Neuronal stem cell (in vitro differentiated cells): ENCODE data around the gene LANCL3.
"Not testable (repeated sequence)": the region's sequence is repeated elsewhere in the genome, so short reads cannot be mapped to it uniquely, and the experiment has no call there.

ENCODE experiments used
- DNase-seq: peaks from one replicate; pipeline ENCODE4 v3.0.0-alpha.2; 2013; ENCODE audit warnings: low spot score
- H2AFZ ChIP-seq: one replicate; pipeline ENCODE4 v1.6.1; 2013; ENCODE audit warnings: mild to moderate bottlenecking, low read length, inconsistent platforms
- H2AK5ac ChIP-seq: 2 replicates; pipeline ENCODE4 v1.6.1; 2013; ENCODE audit warnings: low read depth, mild to moderate bottlenecking, inconsistent platforms, low read length, moderate library complexity, mixed read lengths
- H2BK120ac ChIP-seq: 2 replicates; pipeline ENCODE4 v1.6.1; 2013; ENCODE audit warnings: low read depth, mild to moderate bottlenecking, inconsistent platforms, low read length, moderate library complexity, mixed read lengths
- H2BK12ac ChIP-seq: one replicate; pipeline ENCODE4 v1.6.1; 2013; ENCODE audit warnings: low read length, inconsistent platforms
- H2BK15ac ChIP-seq: 2 replicates; pipeline ENCODE4 v1.6.1; 2013; ENCODE audit warnings: mild to moderate bottlenecking, low read length, inconsistent platforms, mixed read lengths
- H2BK5ac ChIP-seq: one replicate; pipeline ENCODE4 v1.6.1; 2013; ENCODE audit warnings: inconsistent platforms, mild to moderate bottlenecking, low read length, moderate library complexity
- H3K14ac ChIP-seq: one replicate; pipeline ENCODE4 v1.6.1; 2013; ENCODE audit warnings: low read length, inconsistent platforms
- H3K18ac ChIP-seq: 2 replicates; pipeline ENCODE4 v1.6.1; 2013; ENCODE audit warnings: low read length, inconsistent platforms
- H3K23ac ChIP-seq: 2 replicates; pipeline ENCODE4 v1.6.1; 2013; ENCODE audit warnings: low read depth, mild to moderate bottlenecking, mixed read lengths, low read length, inconsistent platforms; ENCODE audit not compliant: poor library complexity
- H3K27ac ChIP-seq: replicated peaks from 3 replicates; pipeline ENCODE4 v1.5.1; 2013; ENCODE audit warnings: low read length, inconsistent platforms
- H3K27me3 ChIP-seq, 3 experiments: 2 replicates each; pipeline ENCODE4 v1.6.1; 2013; ENCODE audit warnings: low read length in 3 of 3, mild to moderate bottlenecking in 2 of 3, inconsistent platforms in 1 of 3, low read depth in 1 of 3, mixed read lengths in 1 of 3, moderate library complexity in 1 of 3; ENCODE audit not compliant: control insufficient read depth in 3 of 3, insufficient read depth in 3 of 3
- H3K36me3 ChIP-seq, 2 donors: replicated peaks in 1 of 2; 2 replicates each; pipeline ENCODE4 v1.6.1; 2013; ENCODE audit warnings: low read length in 2 of 2; ENCODE audit not compliant: control insufficient read depth in 2 of 2, insufficient read depth in 2 of 2
- H3K4ac ChIP-seq: 2 replicates; pipeline ENCODE4 v1.6.1; 2013; ENCODE audit warnings: inconsistent platforms, mild to moderate bottlenecking, low read length, moderate library complexity
- H3K4me1 ChIP-seq, 2 donors: 1 replicate in 1 of 2; 2 replicates in 1 of 2; pipeline ENCODE4 v1.6.1; 2013; ENCODE audit warnings: low read length in 2 of 2, low read depth in 1 of 2; ENCODE audit not compliant: control insufficient read depth in 2 of 2, insufficient read depth in 1 of 2
- H3K4me2 ChIP-seq: one replicate; pipeline ENCODE4 v1.6.1; 2013; ENCODE audit warnings: mild to moderate bottlenecking, low read length, inconsistent platforms; ENCODE audit not compliant: insufficient read depth, poor library complexity, severe bottlenecking
- H3K4me3 ChIP-seq, 2 donors: 2 replicates each; pipeline ENCODE4 v1.5.1; 2013; ENCODE audit warnings: low read length in 2 of 2, mild to moderate bottlenecking in 2 of 2, inconsistent platforms in 1 of 2, moderate library complexity in 1 of 2
- H3K79me1 ChIP-seq: one replicate; pipeline ENCODE4 v1.6.1; 2013; ENCODE audit warnings: low read depth, mild to moderate bottlenecking, inconsistent platforms, low read length, moderate library complexity
- H3K9ac ChIP-seq: one replicate; pipeline ENCODE4 v1.6.1; 2013; ENCODE audit warnings: mild to moderate bottlenecking, low read depth, low read length, inconsistent platforms; ENCODE audit not compliant: poor library complexity
- H3K9me3 ChIP-seq, 2 donors: replicated peaks in 1 of 2; 2 replicates each; pipeline versions ENCODE3 to v1.6.1; 2013; ENCODE audit warnings: low read length in 2 of 2, mild to moderate bottlenecking in 2 of 2, inconsistent platforms in 1 of 2, low read depth in 1 of 2, mixed read lengths in 1 of 2, moderate library complexity in 1 of 2; ENCODE audit not compliant: control insufficient read depth in 2 of 2, insufficient read depth in 1 of 2
- H4K8ac ChIP-seq: one replicate; pipeline ENCODE4 v1.6.1; 2013; ENCODE audit warnings: low read depth, mild to moderate bottlenecking, inconsistent platforms, low read length, moderate library complexity
- H4K91ac ChIP-seq: one replicate; pipeline ENCODE4 v1.6.1; 2013; ENCODE audit warnings: low read length, low read depth, mild to moderate bottlenecking, inconsistent platforms; ENCODE audit not compliant: poor library complexity
- WGBS, 2 donors: extraction: QIAGEN DNeasy Blood & Tissue Kit; methylation state at CpG; one replicate each; pipeline ENCODE4 v1.1.7; 2013; ENCODE audit warnings: missing lambda C conversion rate in 2 of 2, mixed read lengths in 1 of 2; ENCODE audit not compliant: insufficient read length in 2 of 2, insufficient replicate concordance in 1 of 2; ENCODE audit errors: extremely low coverage in 2 of 2; 5-methylcytosine and 5-hydroxymethylcytosine counted together

LANCL3 gene

GRCh38 chrX:37543324-37543723 lies 28.1 kb upstream of the LANCL3 start:
- DNase-seq, result no peak
- no peaks in the 10 kb centered on the region for H3K4me1 ChIP-seq
- H2AK5ac ChIP-seq, result no peak overlapping the region
- H3K27me3 ChIP-seq, result no peaks in the 10 kb centered on the region
- H2BK120ac ChIP-seq, result no peak overlapping the region
- H2BK5ac ChIP-seq, result no peak overlapping the region
- H4K91ac ChIP-seq, result no peak overlapping the region
- H2BK15ac ChIP-seq, result no peak overlapping the region
- H3K4ac ChIP-seq, result no peak overlapping the region
- H3K4me3 ChIP-seq, result no peak overlapping the region
- no peak overlapping the region for H3K14ac ChIP-seq
- H3K27ac ChIP-seq, result no peak overlapping the region
- H2BK12ac ChIP-seq, result no peak overlapping the region
- H2AFZ ChIP-seq, result no peak overlapping the region
- no peak overlapping the region for H3K18ac ChIP-seq
- H3K9ac ChIP-seq, result no peak overlapping the region
- H3K36me3 ChIP-seq, result no peaks in the 10 kb centered on the region
- H3K79me1 ChIP-seq, result no peaks in the 10 kb centered on the region
- H4K8ac ChIP-seq, result no peak overlapping the region
- H3K4me2 ChIP-seq, result no peak overlapping the region
- no CpG with 5 or more reads among the region's 23 CpGs for WGBS, 2 donors
- H3K9me3 ChIP-seq, result no peaks in the 10 kb centered on the region
- no peak overlapping the region for H3K23ac ChIP-seq

GRCh38 chrX:37544531-37544930 lies 26.9 kb upstream of the LANCL3 start:
- not testable (repeated sequence) for H3K27ac ChIP-seq, H2AFZ ChIP-seq
- no CpG with 5 or more reads among the region's 1 CpG for WGBS, 2 donors

GRCh38 chrX:37545066-37545465 lies 26.4 kb upstream of the LANCL3 start:
- Histone ChIP-seq H4K91ac (no peak overlapping the region), H3K9ac (no peak overlapping the region), H3K4me3 (no peak overlapping the region), H2BK12ac (no peak overlapping the region), H3K79me1 (no peaks in the 10 kb centered on the region), H2BK15ac (no peak overlapping the region), H3K23ac (no peak overlapping the region), H4K8ac (no peak overlapping the region), H3K36me3 (no peaks in the 10 kb centered on the region), H3K4ac (no peak overlapping the region), H3K27ac (no peak overlapping the region), H2BK120ac (no peak overlapping the region), H3K9me3 (no peaks in the 10 kb centered on the region), H3K4me2 (no peak overlapping the region), H2AFZ (no peak overlapping the region), H3K14ac (no peak overlapping the region), H2AK5ac (no peak overlapping the region), H3K4me1 (no peaks in the 10 kb centered on the region), H2BK5ac (no peak overlapping the region), H3K18ac (no peak overlapping the region), H3K27me3 (no peaks in the 10 kb centered on the region)
- no CpG with 5 or more reads among the region's 25 CpGs for WGBS, 2 donors
- no peak for DNase-seq

More at GRCh38 chrX:37544531-37544930, 26.9 kb upstream of the LANCL3 start:
- H4K91ac ChIP-seq, H3K14ac ChIP-seq, H3K4ac ChIP-seq, H2BK15ac ChIP-seq, DNase-seq, H3K9ac ChIP-seq, H2BK5ac ChIP-seq, H4K8ac ChIP-seq, H3K9me3 ChIP-seq, H3K4me3 ChIP-seq, H2BK120ac ChIP-seq, H3K4me1 ChIP-seq, H3K18ac ChIP-seq, H2BK12ac ChIP-seq, H3K23ac ChIP-seq, H3K36me3 ChIP-seq, H3K27me3 ChIP-seq, H3K79me1 ChIP-seq, H2AK5ac ChIP-seq, H3K4me2 ChIP-seq: not testable (repeated sequence)

GRCh38 chrX:37549619-37550018 lies 21.8 kb upstream of the LANCL3 start:
- not testable (repeated sequence) for DNase-seq, H2AK5ac ChIP-seq, H3K4me2 ChIP-seq, H4K91ac ChIP-seq, H3K9ac ChIP-seq, H3K4ac ChIP-seq, H3K23ac ChIP-seq, H3K14ac ChIP-seq, H3K9me3 ChIP-seq, H2BK120ac ChIP-seq, H3K4me1 ChIP-seq, H3K18ac ChIP-seq, H2BK5ac ChIP-seq, H3K27ac ChIP-seq, H2BK15ac ChIP-seq, H4K8ac ChIP-seq, H3K4me3 ChIP-seq, H3K27me3 ChIP-seq, H2BK12ac ChIP-seq, H3K79me1 ChIP-seq, H2AFZ ChIP-seq, H3K36me3 ChIP-seq
